ENCODE measurements around the gene NFIA.

NFIA gene

DNA sequence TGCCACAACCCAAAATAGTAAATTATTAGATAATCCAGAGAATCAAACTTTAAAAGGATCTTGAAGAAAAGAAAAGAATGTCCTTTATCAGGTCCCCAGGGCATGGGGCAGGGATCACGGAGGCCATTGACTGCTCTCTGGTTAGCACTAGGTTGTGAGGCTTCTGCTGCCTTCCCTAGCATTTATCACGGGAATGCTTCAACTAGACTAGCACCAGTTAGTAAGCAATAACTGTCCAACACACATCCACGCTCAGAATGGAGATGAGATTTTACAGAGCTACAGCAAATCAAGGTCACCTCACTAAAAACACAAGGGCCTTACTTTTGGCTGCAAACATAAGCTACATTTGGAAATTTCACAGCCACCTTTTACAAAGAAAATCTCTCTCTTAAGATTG is 304.0 kb downstream of the NFIA start:
- DNase-seq = no peak

DNA sequence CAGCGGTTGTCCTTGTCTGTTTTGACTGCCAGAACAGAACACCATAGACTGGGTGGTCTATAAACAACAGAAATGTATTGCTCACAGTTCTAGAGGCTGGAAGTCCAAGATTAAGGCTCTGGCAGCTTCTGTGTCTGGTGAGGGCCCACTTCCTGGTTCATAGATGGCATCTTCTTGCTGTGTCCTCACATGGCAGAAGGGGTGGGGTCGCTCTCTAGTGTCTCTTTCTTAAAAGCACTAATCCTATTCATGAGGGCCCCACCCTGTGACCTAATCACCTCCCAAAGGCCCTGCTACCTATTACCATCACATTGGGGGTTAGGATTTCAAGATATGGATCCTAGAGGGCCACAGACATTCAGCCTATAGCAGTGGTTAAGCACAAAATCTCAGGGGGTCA is 304.4 kb downstream of the NFIA start:
- DNase-seq = no peak

DNA sequence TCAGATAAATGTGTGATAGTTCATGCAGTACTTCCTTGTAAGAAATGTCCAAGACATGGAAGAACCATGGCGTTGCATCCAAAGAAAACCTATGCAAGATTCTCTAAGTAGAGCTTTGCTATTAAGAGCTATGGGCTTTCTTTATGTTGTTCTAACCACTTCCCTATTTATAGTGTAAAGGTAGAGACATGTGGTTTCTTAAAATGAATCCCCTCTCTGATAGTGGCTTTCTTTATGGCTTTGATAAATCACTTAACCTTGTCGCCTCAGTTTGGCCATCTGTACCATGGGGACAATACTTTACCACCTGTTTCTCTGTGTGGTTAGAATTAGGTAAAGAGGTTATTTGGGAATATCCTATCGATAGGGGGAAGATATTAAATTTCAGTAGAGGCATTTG is 305.5 kb downstream of the NFIA start:
- no peak for DNase-seq

DNA sequence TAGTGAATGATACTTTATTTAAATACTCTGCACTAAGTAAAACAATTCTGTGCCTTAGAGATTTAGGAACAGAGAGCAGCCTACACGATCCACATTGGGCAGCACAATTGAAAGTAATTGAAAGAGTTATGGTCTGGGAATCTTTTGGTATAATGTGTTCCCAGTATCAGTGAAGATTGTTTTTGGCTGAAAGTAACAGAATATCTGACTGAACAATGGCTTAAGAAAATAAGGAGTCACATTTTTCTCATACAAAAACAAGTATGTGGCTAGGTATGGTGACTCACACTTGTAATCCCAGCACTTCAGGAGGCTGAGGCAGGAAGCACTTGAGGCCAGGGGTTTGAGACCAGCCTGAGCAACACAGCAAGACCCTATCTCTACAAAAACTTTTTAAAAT is 306.2 kb downstream of the NFIA start:
- DNase-seq = no peak

DNA sequence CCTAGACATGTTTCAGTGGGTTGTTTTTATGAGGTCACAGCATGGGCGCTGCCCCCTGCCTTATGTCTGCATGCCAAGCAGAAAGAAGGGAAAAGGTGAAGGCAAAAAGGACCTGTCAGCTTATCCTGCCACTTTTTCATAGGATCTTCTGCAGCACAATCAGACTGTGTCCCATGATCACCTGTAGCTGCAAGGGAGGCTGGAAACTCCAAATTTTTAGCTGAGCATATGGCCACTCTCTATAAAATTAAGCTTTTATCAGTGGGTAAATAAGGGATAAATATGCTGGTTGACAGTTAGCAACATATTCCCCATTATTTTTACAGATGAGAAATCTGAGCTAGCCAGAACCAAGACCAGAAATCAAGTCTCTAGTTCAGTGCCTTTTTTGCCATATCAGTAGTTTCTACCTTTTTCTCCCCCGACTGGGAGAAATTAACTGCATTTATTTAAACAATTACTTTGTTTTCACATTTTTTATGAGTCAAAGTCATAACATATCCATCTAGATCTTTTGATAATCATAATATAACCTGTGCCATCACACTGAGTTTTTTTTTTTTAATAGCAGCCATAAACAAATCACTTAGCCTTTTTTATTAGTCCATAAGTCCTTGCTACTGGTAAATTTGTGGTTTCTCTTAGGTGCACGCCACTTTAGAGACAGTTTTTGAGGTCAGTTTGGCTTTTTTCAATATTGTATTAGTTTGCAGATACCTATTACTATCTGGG is 307.0 kb downstream of the NFIA start:
- DNase-seq = no peak

DNA sequence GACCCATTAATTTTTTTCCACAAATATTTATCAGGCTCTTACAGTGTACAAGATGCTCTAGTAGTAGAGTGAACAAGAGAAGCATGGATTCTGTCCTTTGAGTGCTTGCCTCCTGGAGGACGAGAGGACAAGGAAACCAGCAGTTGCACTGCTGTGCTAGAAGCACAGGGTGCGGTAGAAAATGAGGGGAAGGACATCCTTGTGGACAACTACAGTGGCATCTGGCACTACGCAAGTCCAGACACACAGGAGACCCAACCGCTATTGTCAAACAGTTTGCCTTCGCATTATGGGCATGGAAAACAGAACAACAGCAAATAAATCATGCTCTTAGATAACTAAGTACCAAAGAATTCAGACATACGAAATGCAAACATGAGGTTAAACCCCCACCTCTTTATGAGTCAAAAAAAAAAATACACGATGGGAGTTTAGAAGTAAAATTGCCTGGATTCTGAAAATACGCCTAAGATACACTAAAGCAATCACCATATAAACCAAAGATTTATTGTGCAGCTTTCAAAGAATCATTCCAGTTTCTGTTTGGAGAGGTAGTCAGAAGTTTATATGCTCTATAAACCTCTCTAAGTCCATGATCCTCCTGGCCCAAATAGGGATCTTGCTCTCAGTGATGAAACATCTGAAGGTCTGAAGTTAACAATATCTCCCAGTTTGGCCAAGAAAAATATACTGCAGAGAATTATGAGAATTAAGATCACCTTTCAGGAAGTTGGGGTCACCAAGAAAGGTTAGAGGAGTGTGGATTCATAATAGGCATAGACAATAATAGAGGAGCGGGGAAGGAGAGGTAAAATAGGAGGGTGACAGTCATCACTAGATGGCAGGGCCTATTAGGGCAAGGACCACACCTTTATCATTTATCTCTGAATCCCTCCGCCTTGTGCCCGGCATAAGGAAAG is 307.8 kb downstream of the NFIA start:
- no peak for DNase-seq

DNA sequence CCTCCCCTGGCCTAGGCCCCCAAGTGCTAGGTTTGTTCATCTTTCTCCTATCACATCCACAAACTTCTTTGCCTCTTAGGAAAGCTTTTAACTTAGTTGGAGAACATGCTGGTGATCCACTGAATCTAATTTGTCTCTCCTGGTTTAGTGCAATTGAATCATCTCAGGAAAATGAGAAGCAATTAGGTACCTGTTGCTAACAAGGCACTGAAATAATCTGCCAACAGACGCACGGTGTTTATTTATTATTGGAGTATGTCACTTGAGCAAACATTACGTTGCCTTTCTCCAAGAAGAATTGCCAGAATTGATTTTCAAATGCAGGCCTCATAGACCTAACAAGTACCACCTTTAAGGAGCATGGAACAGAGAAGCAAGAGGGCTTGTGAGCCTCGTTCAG is 309.4 kb downstream of the NFIA start:
- peak; percentile 18 for DNase-seq

DNA sequence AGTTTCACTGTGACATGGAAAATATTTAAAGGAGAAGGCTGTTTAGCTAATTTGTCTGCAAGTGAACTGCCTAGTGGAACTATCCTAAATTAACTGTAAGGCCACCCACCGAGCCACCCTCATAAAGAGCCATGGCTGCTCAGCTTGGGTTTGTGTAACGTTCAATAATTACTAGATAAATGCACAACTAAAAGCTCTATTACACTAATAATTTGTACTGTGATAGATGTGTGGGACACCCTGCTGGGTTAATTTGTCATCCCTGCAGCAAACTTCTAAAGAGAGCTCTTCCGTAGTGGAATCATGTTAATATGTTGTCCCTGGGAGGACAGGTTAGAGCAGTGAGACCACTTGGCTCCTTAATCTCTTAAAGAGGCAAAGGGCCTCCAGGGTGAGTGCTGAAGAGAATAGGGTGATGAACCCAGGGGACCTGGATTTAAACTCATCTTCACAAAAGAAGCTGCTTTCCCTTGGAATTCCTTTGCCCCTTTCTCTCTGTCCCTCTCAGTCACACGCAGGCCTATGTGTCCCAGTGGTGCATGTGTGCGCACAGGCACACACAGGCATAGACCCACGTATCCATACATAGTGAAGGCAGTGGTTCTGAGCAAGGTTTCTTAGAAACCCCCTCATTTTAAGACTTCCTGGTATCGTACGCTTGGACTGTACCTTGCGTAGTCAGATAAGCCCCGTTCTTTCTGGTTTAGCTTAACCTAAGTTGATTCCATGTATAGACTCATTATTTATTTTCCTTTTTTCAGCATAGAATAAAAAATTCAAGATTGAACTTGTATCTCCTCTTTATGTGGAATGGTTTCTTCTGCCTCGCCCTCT is 310.3 kb downstream of the NFIA start:
- no peak for DNase-seq

DNA sequence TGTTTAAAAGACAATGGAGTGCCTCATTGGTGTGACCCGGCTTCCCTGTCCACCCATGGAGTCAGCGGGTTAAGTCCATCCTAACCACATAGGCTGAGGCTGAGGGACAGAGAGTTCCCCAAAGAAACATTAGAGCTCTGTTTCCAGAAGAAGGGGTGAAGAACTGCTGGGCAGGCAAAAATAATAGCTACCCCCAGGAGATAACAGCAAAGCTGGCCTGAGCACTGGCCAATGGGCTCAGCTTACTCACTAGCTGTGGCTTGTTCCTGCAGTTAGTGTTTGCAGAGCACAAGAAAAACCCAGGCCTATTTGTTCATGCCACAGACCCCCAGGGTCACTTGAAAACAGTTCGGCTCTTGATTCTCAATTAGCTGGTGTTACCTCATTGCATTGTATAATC is 311.2 kb downstream of the NFIA start:
- DNase-seq = no peak

DNA sequence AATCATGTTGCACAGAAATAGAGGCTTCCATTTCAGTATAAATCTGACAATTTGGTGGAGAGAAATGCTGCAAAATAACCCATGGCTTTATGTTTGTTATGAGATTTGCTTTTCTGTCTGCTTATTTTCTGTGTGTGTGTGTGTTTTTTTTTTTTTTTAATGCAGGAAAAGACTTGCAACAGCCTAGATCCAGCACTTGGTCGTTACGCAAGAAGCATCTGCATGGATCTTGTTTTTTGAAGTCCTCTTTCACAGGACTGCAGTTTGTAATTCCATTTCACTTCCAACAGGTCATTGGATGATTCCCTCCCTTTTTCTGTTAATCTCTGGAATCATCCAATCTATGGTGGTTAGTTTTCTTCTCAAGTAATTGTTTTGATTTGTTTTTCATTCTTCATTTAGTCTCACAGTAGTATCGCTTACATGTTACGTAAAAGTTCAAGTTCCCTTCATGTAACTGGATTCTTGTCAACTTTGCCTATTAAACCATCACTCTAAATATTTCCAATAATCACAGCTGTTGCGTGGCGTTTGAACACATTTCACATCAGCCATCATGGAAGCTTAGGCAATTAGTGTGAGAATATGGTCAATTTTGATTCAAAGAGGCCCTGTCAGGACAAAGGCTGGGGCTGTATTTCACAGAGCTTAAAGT is 312.9 kb downstream of the NFIA start:
- no peak for DNase-seq

DNA sequence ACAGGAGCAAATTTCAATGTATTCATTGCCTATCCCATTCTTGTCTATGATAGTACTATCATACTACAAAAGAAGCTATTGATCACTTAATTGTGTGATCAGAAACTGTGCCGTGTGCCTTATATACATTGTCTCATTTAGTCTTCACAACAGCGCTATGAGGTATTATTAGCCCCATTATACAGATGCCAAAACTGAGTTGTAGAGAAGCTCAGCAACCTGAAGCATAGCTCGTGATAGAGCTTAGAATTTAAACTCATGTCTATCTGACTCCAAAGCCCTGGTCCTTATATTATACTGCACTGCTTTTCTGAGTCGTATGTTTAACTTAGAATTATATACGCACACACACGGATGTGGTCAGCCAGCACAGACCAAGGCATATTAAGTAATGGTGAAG is 315.1 kb downstream of the NFIA start:
- DNase-seq = no peak

DNA sequence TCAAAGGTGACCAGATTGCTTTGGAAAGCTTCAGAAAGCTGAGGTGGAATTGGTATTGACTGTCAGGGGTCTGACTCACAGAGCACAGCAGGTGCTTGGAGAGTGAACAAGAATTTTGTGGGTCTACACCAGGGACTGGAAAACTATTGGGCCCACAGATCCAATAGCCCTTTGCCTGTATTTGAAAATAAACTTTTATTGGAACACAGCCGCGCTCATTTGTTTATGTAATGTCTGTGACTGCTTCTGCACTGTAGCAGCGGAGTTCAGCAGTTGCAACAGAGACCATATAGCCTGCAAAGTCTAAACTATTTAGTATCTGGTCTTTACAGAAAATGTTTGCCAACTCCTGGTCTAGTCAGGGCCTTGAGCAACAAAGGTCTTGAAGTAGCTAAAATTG is 315.6 kb downstream of the NFIA start:
- DNase-seq = no peak

DNA sequence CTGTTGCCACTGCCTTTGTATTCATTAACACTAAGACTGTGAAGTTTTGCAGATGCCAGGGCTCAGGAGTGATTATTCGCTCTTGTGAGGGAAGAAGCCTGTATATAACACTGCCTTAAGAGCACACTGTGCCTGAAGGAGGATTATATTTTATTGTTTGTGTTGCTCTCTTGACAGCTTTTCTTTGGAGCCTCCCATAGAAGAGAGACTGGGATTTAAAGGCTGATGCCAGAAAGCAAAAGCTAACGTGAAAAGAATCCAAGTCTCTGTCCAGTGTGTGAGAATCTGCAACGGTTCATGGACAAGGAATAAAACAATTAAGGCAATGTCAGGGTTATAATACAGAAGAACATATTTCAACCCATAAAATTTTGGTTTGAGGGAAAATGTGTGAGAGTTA is 316.8 kb downstream of the NFIA start:
- DNase-seq = no peak

DNA sequence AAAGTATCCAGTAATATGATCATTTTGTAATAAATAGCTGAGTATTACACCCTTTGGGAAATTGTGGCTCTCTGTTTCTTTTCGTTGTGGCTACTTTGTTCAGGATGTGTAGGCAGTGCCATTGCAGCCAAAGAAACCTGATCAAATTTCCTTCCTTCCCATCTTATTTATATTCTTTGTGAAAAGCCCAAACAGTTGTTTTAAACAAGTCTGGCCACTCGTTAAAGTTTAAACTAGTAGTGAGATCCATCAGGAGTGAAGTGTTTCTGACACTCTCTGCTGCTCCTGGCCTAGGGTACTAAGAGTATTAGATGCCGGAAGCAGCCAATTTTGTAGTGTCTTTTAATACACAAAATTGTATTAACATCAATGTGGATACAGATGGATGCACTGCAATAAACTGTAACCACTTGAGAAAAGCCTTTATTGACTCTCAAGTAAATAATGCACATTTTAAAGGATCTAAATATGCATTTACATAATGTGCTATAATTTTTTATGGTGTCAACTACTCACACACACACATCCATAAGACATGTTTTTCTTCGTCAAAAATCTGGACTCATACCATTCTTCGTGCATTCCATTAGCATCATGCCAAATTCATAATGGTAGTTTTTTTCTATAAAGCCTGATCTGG is 317.9 kb downstream of the NFIA start:
- DNase-seq = no peak

DNA sequence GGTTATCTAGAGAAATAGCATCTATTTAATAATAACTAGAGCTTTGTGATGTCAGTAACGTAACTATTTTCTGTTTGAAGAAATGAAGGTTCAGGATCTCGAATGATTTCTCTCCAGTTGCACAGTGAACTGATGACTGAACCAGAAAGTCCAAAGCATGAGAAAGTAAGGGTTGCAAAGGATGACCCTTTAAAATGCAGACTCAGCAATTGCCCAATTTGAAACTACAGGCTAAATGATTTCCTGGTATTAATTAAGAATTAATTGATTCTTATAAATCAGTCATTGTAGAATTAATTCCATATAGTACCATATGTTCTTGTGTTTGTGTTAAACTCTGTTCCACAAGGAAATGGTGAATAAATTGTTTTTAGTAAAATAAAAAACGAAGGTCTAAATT is 318.6 kb downstream of the NFIA start:
- DNase-seq = no peak

DNA sequence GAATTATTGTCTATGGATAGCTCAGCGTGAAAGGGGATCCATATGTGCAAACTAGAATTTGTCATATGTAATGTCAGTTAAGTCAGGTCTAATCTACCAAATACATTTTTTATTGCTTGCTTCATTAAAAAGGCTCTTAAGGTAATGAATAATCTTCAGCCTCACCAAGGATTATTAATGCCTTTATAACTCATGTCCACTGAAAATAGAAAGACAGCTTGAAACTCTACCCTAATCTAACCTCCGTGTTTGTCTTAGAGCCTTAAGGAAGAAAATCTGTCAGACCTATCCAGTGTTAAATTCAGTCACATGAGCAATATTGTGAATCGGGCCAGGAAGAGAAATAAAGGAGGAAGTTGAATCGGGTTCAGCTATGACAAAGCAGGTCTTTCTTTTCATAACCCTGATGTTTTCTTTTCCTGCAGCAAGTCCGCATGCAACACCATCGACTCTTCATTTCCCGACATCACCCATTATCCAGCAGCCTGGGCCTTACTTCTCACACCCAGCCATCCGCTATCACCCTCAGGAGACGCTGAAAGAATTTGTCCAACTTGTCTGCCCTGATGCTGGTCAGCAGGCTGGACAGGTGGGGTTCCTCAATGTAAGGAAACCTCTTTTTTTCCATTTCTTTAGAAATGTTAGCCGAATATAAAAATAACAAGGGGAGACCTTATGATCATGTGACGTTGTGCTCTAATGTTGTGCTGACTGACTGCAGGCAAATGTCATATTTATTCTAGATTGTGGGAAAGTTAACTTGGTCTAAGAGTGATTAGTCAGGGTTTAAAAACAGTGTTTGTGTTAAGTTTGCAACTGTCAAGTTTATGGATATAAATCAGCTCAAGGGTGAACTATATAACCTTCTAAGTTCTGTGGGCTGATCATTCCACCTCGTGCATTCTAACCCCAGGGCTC is 321.6 kb downstream of the NFIA start:
- DNase-seq = no peak

DNA sequence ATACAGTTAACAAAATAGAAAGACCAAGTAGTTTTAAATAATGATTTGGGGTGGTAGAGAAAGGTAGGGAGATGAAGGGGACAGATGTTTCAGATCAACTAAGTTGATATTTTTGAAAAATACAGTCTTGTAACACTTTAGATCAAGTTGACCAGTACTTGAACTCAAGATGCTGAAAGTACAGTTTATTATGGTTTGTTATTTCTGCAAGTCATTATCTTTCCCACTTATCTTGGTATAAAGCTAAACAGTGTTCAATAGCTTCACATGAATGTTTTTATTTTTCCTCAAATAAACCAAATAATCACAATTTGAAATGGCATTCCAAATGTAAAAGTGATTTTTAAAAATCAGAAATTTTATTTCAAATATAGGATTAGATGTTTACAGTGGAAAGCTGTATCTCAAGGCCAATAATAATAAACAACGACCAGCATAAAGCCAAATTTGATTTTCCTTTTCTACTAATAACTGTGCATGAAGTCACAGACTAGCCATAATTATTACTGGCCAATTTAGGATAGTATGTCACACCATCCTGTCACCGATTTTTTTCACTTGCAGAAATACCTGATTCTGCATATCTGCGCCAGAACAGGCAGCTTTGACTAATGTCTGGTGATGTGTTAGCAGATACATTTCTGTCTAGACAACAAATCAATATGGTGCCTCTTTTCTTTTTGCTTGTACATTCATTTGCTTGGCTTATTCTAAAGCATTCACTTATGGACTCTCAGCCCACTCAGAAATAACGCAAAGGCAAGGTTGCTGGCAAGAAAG is 322.4 kb downstream of the NFIA start:
- no peak for DNase-seq

DNA sequence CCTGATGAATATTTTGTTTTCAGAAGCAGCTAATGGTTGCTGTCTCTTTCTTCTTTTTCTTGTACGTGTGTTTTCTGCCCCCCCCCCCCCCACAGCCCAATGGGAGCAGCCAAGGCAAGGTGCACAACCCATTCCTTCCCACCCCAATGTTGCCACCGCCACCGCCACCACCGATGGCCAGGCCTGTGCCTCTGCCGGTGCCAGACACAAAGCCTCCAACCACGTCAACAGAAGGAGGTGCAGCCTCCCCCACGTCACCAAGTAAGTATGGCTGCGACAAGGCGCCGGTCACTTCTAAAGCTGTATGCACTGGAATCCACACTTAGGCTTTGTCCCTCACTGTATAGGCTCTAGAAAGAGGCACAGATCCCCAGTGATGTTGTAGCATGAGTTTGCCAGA is 324.1 kb downstream of the NFIA start:
- no peak for DNase-seq

DNA sequence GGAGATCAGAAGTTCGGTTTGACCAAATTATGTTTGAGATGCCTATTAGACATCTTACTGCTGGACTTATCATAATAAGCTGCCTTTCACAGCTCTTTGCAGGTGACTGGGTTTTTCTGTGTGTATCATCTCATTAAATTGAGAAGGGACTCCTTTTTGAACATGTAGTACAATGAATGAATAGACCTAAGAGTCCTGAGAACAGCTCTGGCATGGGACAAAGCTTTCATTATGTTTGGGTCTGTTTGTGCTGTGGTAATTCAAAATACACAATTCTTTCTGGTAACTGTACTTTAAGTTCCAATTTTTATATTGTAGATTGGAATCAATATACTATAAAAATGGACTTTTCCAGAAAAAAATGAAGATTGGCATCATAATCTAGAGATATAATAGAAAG is 330.2 kb downstream of the NFIA start:
- DNase-seq = no peak

DNA sequence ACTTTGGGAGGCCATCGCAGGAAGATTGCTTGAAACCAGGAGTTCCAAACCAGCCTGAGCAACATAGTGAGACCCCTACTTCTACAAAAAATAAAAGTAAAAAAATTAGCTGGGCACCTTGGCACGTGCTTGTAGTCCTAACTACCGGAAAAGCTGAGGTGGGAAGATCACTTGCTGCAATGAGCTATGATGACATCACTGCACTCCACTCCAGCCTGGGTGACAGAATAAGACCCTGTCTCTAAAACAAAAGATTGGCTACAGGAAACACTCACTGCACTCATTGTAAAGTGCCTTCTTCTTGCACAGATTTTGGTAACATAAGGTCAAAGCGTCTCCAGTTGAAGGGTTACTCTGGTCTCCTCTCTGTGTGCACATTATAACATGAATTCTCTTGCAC is 336.8 kb downstream of the NFIA start:
- no peak for DNase-seq

DNA sequence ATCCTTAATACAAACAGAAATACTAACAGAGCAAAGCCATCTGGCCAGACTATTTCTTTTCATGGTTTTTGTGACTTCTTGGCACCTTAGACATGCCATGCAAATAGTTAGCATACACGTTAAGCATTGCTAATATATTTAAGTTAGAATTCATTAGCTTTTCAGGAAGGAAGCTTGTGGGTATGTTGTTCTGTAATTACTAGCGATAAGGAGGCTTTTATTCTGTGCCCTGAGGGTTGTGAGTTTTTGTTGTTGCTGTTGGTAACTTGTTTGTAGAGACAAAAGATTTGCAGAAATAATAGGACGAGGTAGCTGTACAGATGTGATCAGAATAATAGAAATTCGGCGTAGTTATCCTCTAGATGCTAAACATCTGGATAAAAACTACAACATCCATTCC is 337.3 kb downstream of the NFIA start:
- no peak for DNase-seq

Measured in NCI-H1105 (cell line).